SK-N-MC (cell line): Measurements from ENCODE around the gene FAAP100.

Source experiments
- DNase-seq: peaks from one replicate; pipeline ENCODE4 v3.0.0-alpha.2; 2011; ENCODE audit warnings: low read depth, low spot score
- H3K27ac ChIP-seq: fragments of 200-600 bp; sonication (generic); 2 replicates; pipeline ENCODE4 v1.5.1; 2016; ENCODE audit warnings: mixed run types
- H3K36me3 ChIP-seq: fragments of 200-600 bp; sonication (generic); 2 replicates; pipeline ENCODE4 v1.6.1; 2017; ENCODE audit warnings: antibody characterized with exemption, low read length, mixed read lengths; ENCODE audit not compliant: insufficient read depth
- H3K4me3 ChIP-seq: fragments of 200-600 bp; sonication (generic); 2 replicates; pipeline ENCODE4 v1.5.1; 2016
- H3K9ac ChIP-seq: fragments of 200-600 bp; sonication (generic); 2 replicates; pipeline ENCODE4 v1.8.0; 2017; ENCODE audit warnings: mixed run types, mixed read lengths; ENCODE audit not compliant: insufficient read length
- H3K9me3 ChIP-seq: fragments of 200-600 bp; sonication (generic); 2 replicates; pipeline ENCODE4 v1.6.1; 2017; ENCODE audit warnings: low read depth, mild to moderate bottlenecking, antibody characterized with exemption, low read length, moderate library complexity, mixed read lengths
- EZH2 ChIP-seq: fragments of 200-600 bp; sonication (generic); IDR thresholded peaks from one replicate; pipeline ENCODE4 v1.6.1; 2017; ENCODE audit warnings: antibody characterized with exemption
- FOXP2 ChIP-seq: optimal IDR thresholded peaks from 2 replicates; pipeline ENCODE3; 2011; ENCODE audit warnings: mild to moderate bottlenecking, moderate library complexity; ENCODE audit not compliant: insufficient read depth; ENCODE audit errors: extremely low read length, control extremely low read depth
- POLR2AphosphoS5 ChIP-seq: IDR thresholded peaks from 2 replicates; pipeline ENCODE4 v1.6.1; 2012; ENCODE audit warnings: mild to moderate bottlenecking, low read depth, low read length, borderline replicate concordance

FAAP100 gene

GRCh38 chr17:81578561-81579225 lies 26.5 kb upstream of the FAAP100 start:
- no peak for TF ChIP-seq EZH2
- no peak for TF ChIP-seq FOXP2
- TF ChIP-seq POLR2AphosphoS5 = no peak
- DNase-seq = no peak
- H3K9ac ChIP-seq = no peak overlapping the region
- H3K9me3 ChIP-seq = no peaks in the 10 kb centered on the region
- no peak overlapping the region for H3K4me3 ChIP-seq
- H3K36me3 ChIP-seq = peaks cover 62% of the 10 kb centered on the region
- no peak overlapping the region for H3K27ac ChIP-seq

- no peak overlapping the region for H3K27ac ChIP-seq
- no peak overlapping the region for H3K4me3 ChIP-seq
- H3K36me3 ChIP-seq = peaks cover 57% of the 10 kb centered on the region
- no peak for TF ChIP-seq FOXP2
- TF ChIP-seq POLR2AphosphoS5 = no peak
- no peak for TF ChIP-seq EZH2
- no peak overlapping the region for H3K9ac ChIP-seq
- DNase-seq = no peak
- H3K9me3 ChIP-seq = no peaks in the 10 kb centered on the region
Measured at GRCh38 chr17:81578038-81578441, 25.9 kb upstream of the FAAP100 start.

GRCh38 chr17:81577278-81578000 lies 25.3 kb upstream of the FAAP100 start:
- no peak overlapping the region for H3K27ac ChIP-seq
- no peak overlapping the region for H3K4me3 ChIP-seq
- DNase-seq = no peak
- TF ChIP-seq EZH2 (no peak), POLR2AphosphoS5 (no peak), FOXP2 (no peak)
- peaks cover 54% of the 10 kb centered on the region for H3K36me3 ChIP-seq
- no peaks in the 10 kb centered on the region for H3K9me3 ChIP-seq
- H3K9ac ChIP-seq = no peak overlapping the region

GRCh38 chr17:81576621-81577277 lies 24.6 kb upstream of the FAAP100 start:
- no peak overlapping the region for H3K4me3 ChIP-seq
- no peak for DNase-seq
- H3K36me3 ChIP-seq = peaks cover 51% of the 10 kb centered on the region
- TF ChIP-seq FOXP2 (no peak), POLR2AphosphoS5 (no peak), EZH2 (no peak)
- no peak overlapping the region for H3K9ac ChIP-seq
- no peaks in the 10 kb centered on the region for H3K9me3 ChIP-seq
- peak overlapping the region; percentile 36; the same call in 1 of the 2 replicates for H3K27ac ChIP-seq

- Histone ChIP-seq H3K27ac (no peak overlapping the region), H3K9ac (no peak overlapping the region), H3K36me3 (peaks cover 55% of the 10 kb centered on the region), H3K9me3 (no peaks in the 10 kb centered on the region), H3K4me3 (no peak overlapping the region)
- TF ChIP-seq POLR2AphosphoS5 = no peak
- TF ChIP-seq FOXP2 = no peak
- TF ChIP-seq EZH2 = no peak
- DNase-seq = no peak
Measured at GRCh38 chr17:81575836-81576235, 23.7 kb upstream of the FAAP100 start.

GRCh38 chr17:81574643-81574956 lies 22.4 kb upstream of the FAAP100 start:
- Histone ChIP-seq H3K27ac (peak overlapping the region; percentile 40; the same call in 1 of the 2 replicates), H3K36me3 (peaks cover 63% of the 10 kb centered on the region), H3K9ac (no peak overlapping the region), H3K9me3 (no peaks in the 10 kb centered on the region), H3K4me3 (no peak overlapping the region)
- no peak for DNase-seq
- TF ChIP-seq FOXP2 = no peak
- TF ChIP-seq EZH2 = no peak
- TF ChIP-seq POLR2AphosphoS5 = no peak

GRCh38 chr17:81573794-81574642 lies 21.9 kb upstream of the FAAP100 start:
- Histone ChIP-seq H3K27ac (peak overlapping the region; percentile 40), H3K36me3 (peaks cover 63% of the 10 kb centered on the region), H3K4me3 (no peak overlapping the region), H3K9me3 (no peaks in the 10 kb centered on the region), H3K9ac (no peak overlapping the region)
- no peak for DNase-seq
- TF ChIP-seq FOXP2 (no peak), POLR2AphosphoS5 (no peak), EZH2 (no peak)
